Measurements from ENCODE around the gene FGFR2. TPM values are rescaled to one million over a fixed set of nuclear protein-coding genes. Genes with fewer than 3 reads are reported as not detected.

FGFR2 gene
- total RNA-seq, 2 experiments from 2014 or later = not detected

GRCh38 chr10:121631365-121632029, 33.3 kb upstream of the FGFR2 start:
- Histone ChIP-seq H3K36me3 (ENCODE audit: insufficient read depth, low read length) (no peaks in the 10 kb centered on the region), H3K9me2 (ENCODE audit: insufficient read depth, low read length) (no peaks in the 10 kb centered on the region), H3K27ac (ENCODE audit: low read depth, low read length, poor library complexity, severe bottlenecking) (no peak overlapping the region), H3K4me1 (ENCODE audit: insufficient read depth, low read length, poor library complexity, severe bottlenecking) (no peaks in the 10 kb centered on the region), H2AFZ (ENCODE audit: low read length) (no peak overlapping the region), H3K4me3 (ENCODE audit: low read depth, low read length, poor library complexity, severe bottlenecking) (no peak overlapping the region), H3K79me2 (ENCODE audit: insufficient read depth, low read depth, low read length) (no peaks in the 10 kb centered on the region), H4K20me1 (ENCODE audit: insufficient read depth, low read length) (no peaks in the 10 kb centered on the region), H3K9me3 (ENCODE audit: low read length) (no peaks in the 10 kb centered on the region), H3K4me2 (ENCODE audit: low read length) (no peak overlapping the region)
- no peak for TF ChIP-seq CTCF (conservative IDR thresholded peaks at IDR 0.05; ENCODE audit: low read length)
- no peak for TF ChIP-seq EZH2phosphoT487 (IDR thresholded peaks at IDR 0.05; ENCODE audit: borderline replicate concordance, low read depth, low read length)
- POLR2A ChIA-PET = interaction anchor here (0.6 kb wide), 1 partner anchor 92 kb away, joined by 4 read pairs; no protein-coding TSS in a partner anchor
- DNase-seq (ENCODE audit: low spot score) = no peak
- intact Hi-C loops (cut with micrococcal nuclease; ENCODE audit: unreplicated experiment) = no loop called here
- no TSS peak for BruUV-seq (replicated peaks)
- CTCF ChIA-PET (ENCODE audit: unreplicated experiment) = no interaction called here

- no TSS peak for BruUV-seq (replicated peaks)
- Histone ChIP-seq H3K27ac (ENCODE audit: low read depth, low read length, poor library complexity, severe bottlenecking) (no peak overlapping the region), H4K20me1 (ENCODE audit: insufficient read depth, low read length) (no peaks in the 10 kb centered on the region), H3K36me3 (ENCODE audit: insufficient read depth, low read length) (no peaks in the 10 kb centered on the region), H3K9me2 (ENCODE audit: insufficient read depth, low read length) (no peaks in the 10 kb centered on the region), H2AFZ (ENCODE audit: low read length) (no peak overlapping the region), H3K9me3 (ENCODE audit: low read length) (no peaks in the 10 kb centered on the region), H3K4me2 (ENCODE audit: low read length) (no peak overlapping the region), H3K4me3 (ENCODE audit: low read depth, low read length, poor library complexity, severe bottlenecking) (no peak overlapping the region), H3K79me2 (ENCODE audit: insufficient read depth, low read depth, low read length) (no peaks in the 10 kb centered on the region), H3K4me1 (ENCODE audit: insufficient read depth, low read length, poor library complexity, severe bottlenecking) (no peaks in the 10 kb centered on the region)
- TF ChIP-seq CTCF (conservative IDR thresholded peaks at IDR 0.05; ENCODE audit: low read length) (no peak), EZH2phosphoT487 (IDR thresholded peaks at IDR 0.05; ENCODE audit: borderline replicate concordance, low read depth, low read length) (no peak)
- ChIA-PET POLR2A (no interaction called here), CTCF (ENCODE audit: unreplicated experiment) (no interaction called here)
- intact Hi-C loops (cut with micrococcal nuclease; ENCODE audit: unreplicated experiment) = no loop called here
- no peak for DNase-seq (ENCODE audit: low spot score)
These were observed 30.6 kb upstream of the FGFR2 start for GRCh38 chr10:121628859-121629258.

GRCh38 chr10:121627876-121628581, 29.8 kb upstream of the FGFR2 start:
- BruUV-seq (replicated peaks) = no TSS peak
- H3K4me3 ChIP-seq (ENCODE audit: low read depth, low read length, poor library complexity, severe bottlenecking) = no peak overlapping the region
- CTCF ChIA-PET (ENCODE audit: unreplicated experiment) = no interaction called here
- no peaks in the 10 kb centered on the region for H3K4me1 ChIP-seq (ENCODE audit: insufficient read depth, low read length, poor library complexity, severe bottlenecking)
- H4K20me1 ChIP-seq (ENCODE audit: insufficient read depth, low read length) = no peaks in the 10 kb centered on the region
- no peaks in the 10 kb centered on the region for H3K9me2 ChIP-seq (ENCODE audit: insufficient read depth, low read length)
- no peak overlapping the region for H3K27ac ChIP-seq (ENCODE audit: low read depth, low read length, poor library complexity, severe bottlenecking)
- DNase-seq (ENCODE audit: low spot score) = no peak
- intact Hi-C loops (cut with micrococcal nuclease; ENCODE audit: unreplicated experiment) = no loop called here
- POLR2A ChIA-PET = interaction anchor here (0.5 kb wide), 1 partner anchor 10 kb away, joined by 3 read pairs; no protein-coding TSS in a partner anchor
- H3K9me3 ChIP-seq (ENCODE audit: low read length) = no peaks in the 10 kb centered on the region
- no peak for TF ChIP-seq CTCF (conservative IDR thresholded peaks at IDR 0.05; ENCODE audit: low read length)
- TF ChIP-seq EZH2phosphoT487 (IDR thresholded peaks at IDR 0.05; ENCODE audit: borderline replicate concordance, low read depth, low read length) = no peak
- H3K36me3 ChIP-seq (ENCODE audit: insufficient read depth, low read length) = no peaks in the 10 kb centered on the region
- H3K79me2 ChIP-seq (ENCODE audit: insufficient read depth, low read depth, low read length) = no peaks in the 10 kb centered on the region
- no peak overlapping the region for H3K4me2 ChIP-seq (ENCODE audit: low read length)
- H2AFZ ChIP-seq (ENCODE audit: low read length) = no peak overlapping the region

All from OCI-LY7 (cell line).